NCI-H226 (cell line): ENCODE results near the gene CEP135.
"Not testable (repeated sequence)": the region's sequence is repeated elsewhere in the genome, so short reads cannot be mapped to it uniquely, and the experiment has no call there.

Source experiments
- DNase-seq: peaks from one replicate; pipeline ENCODE4 v3.0.0-alpha.2; 2015

Gene CEP135

DNA sequence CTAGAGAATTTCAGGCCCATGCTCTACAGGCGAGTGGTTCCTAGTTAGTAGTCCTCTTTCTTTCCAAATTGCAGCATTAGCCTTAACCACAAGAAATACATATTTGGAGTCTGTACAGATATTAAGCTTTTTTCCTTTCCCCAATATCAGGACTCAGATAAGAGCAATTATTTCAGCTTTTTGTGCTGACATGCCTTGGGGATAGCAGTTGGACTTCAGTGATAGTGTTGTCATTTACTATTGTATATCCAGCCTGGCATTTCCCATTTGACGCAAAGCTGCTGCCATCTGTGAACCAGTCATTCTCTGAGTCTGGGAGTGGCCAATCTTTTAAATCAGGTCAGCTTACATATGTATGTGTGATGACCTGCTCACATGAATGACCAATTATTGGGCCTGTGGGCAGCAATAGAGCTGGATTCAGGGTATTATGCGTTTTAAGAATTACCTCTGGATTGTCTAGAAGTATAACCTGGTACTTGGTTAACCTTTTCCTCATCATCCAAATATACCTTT lies 6.8 kb upstream of the CEP135 start:
- DNase-seq: no peak

- DNase-seq: no peak
Observed at GRCh38 chr4:55947254-55947882, 1.4 kb upstream of the CEP135 start.

DNA sequence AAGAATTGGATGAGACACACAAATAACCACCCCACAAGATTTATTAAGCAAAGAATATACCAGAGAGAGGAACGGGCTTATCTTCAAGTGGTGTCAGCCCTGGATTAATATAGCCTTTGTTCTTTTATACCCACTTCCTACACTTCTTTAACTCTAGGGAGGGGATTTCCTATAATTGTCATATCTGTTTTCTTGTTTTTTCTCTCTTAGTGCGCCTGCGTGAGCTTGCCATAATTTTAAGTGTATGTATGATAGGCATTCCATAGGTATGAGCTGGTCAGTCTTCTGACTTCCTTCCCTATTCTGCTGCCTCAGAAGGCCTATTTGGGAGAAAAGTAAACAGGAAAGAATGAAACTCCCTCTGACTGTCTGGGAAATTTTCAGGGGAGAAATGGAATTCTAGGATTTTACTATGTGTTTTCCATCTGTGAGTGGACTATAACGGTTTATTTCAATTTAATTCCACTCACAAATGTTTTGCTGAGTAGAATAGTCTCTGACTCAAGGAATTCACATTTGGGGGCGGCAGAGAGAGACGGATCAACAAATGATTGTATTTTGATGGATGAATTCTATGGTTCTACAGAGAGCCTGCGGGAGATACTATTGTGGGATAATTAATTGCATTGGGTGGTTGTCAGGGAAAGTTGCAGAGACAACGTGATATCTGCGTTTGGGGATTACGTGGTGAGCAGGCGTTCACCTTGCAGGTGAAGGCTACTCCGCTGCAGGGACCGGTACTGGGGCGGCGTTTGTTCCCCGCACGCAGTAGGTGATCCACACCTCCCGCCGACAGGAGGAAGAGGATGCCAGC lies 626 bp upstream of the CEP135 start:
- peak; percentile 91 for DNase-seq

DNA sequence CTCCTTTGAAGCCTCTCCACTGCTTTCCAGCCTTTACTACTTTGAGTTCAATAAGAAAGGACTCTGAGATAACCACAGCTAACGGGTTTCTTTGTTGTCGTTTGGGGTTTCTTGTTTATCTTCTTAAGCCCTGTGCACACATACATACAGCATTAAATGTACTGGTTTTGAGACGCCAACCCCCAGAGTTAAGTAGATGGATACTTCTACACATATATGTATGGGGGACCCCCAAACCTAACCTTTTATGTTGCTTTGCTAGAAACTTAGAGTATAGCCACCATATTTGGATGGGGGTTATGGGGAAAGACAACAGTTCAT lies 697 bp downstream of the CEP135 start:
- DNase-seq: no peak

DNA sequence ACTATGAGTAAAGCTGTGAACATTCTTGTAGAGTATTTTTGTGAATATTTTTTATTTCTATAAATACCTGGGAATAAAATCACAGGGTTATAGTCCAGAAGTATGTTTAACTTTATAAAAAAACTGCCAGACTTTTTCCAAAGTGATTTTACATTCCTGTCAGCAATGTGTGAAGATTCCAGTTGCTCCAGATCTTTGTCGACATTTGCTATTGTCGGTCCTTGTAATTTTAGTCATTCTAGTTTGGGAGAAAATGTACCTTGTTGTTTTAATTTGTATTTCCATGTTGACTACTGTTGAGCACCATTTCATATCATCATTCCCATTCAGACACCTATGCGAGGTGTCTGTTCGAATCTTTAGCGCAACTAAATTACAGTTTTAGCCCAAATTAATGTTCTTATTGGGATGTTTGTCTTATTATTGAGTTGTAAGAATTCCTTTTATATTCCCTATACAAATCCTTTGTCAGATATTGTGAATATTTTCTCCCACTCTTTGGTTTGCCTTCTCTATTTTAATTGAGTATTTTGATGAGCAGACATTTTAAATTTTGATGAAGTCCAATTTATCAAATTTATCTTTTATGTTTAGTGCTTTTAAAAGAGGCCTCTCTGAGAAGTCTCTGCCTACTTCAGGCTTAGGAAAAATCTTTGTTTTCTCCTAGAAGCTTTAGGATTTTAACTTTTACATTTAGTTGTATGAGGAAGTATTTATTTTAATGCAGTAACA lies 2.6 kb downstream of the CEP135 start:
- DNase-seq: no peak

- no peak for DNase-seq
Observed at GRCh38 chr4:55955710-55956109, 7.0 kb downstream of the CEP135 start.

GRCh38 chr4:55959655-55960054 lies 10.9 kb downstream of the CEP135 start:
- no peak for DNase-seq

DNA sequence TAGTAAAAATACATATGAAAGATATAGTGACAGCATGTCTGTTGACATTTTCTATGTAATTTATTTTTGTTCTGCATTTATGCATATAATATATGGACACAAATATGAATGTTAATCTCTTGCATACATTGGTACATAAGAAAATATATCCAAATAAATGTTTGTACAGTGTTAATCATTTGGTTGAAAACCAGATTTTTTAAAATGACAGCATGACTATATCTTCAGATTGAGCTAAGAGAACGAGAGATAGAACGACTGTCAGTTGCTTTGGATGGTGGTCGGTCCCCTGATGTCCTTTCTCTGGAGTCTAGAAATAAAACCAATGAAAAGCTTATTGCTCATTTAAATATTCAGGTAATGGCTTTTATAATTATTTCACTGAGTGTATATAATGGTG lies 15.3 kb downstream of the CEP135 start:
- DNase-seq: no peak

- no peak for DNase-seq
Observed at GRCh38 chr4:55965585-55965984, 16.8 kb downstream of the CEP135 start.

GRCh38 chr4:55966324-55966723 lies 17.6 kb downstream of the CEP135 start:
- not testable (repeated sequence) for DNase-seq

- no peak for DNase-seq
Observed at GRCh38 chr4:55967376-55967775, 18.6 kb downstream of the CEP135 start.

- DNase-seq: no peak
Observed at GRCh38 chr4:55973650-55974049, 24.9 kb downstream of the CEP135 start.

GRCh38 chr4:55977811-55978210 lies 29.1 kb downstream of the CEP135 start:
- DNase-seq: no peak

- DNase-seq: no peak
Observed at GRCh38 chr4:55979562-55979961, 30.8 kb downstream of the CEP135 start.

DNA sequence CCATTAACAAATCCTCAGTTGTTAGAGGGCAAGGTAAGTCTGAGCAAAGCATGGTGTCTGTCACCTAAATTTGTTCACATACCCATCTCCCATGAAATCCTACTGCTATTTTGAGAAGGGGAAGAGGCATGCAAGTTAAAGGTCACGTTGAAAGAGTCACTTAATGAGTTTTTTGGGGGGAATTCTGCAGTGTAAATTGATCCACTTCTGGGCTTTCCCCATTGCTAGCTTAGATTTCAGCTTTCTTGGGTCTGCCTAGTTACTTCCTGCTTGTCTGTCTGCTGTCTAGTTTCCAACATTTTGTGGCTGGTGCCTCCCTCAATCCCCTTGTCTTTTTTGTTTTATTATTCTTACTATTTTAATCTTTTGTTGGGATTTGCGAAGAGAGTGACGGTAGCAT lies 32.0 kb downstream of the CEP135 start:
- no peak for DNase-seq

DNA sequence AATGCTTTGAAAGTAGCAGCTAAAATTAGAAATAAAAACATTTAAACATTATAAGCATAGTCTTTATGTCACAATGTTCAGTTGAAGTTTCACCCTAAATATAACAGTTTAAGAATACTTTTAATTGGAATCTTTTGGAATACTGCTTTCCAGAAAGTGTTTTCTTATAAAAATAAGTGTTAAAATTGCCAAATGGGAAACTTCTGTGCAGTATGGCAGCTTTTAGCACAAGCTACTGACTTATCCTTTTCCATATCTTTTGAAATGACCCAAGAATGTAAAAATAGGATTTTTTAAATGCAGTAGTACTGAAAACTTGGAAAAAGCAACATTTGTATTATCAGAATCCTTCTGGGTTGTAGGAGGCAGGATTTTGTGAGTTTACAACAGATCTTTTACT lies 34.2 kb downstream of the CEP135 start:
- no peak for DNase-seq

- DNase-seq: no peak
Observed at GRCh38 chr4:55989766-55990165, 41.0 kb downstream of the CEP135 start.

GRCh38 chr4:55993994-55994663 lies 45.4 kb downstream of the CEP135 start:
- no peak for DNase-seq

DNA sequence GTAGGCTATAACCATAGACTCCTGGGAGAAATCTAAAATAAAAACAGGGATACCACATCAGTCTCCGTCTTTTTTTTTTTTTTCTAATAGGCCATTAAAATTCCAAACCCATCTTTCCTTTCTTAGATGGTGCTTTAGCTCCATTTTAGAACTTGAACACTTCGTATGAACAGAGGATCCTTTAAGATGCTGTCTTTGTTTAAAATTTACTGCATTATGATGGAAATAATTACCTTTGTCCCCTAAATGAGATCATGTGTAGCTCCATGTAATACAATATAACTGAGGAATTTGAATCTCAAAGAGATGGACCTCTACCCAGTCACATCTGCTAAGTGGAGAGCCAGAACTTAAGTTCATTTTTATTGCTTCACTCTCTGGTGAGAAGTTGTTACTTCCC lies 47.9 kb downstream of the CEP135 start:
- no peak for DNase-seq

DNA sequence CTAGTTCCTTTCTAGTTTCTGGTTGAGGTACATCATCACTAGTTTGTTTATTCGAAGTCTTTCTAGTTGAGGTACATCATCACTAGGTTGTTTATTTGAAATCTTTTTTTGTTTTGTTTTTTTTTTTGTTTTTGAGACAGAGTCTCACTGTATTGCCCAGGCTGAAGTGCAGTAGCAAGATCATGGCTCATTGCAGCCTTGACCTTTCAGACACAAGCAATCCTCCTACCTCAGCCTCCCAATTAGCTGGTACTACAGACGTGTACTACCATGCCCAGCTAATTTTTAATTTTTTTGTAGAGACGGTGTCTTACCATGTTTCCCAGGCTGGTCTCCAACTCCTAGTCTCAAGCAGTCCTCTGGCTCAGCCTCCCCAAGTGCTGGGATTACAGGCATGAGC lies 54.9 kb downstream of the CEP135 start:
- DNase-seq: no peak

DNA sequence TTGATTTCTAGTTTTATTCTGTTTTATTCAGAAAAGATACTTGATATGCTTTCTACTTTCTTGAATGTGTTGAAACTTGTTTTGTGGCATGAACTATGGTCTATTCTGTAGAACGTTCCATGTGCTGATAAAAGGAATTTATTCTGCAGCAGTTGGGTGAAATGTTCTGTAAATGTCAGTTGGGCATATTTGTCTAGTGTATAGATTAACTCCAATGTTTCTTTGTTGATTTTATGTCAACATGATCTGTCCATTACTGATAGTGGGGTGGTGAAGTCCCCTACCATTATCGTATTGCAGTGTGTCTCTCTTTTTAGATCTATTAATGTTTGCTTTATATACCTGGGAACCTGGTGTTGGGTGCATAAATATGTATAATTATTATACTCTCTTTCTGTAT lies 55.5 kb downstream of the CEP135 start:
- DNase-seq: no peak

GRCh38 chr4:56007154-56007553 lies 58.4 kb downstream of the CEP135 start:
- no peak for DNase-seq

GRCh38 chr4:56008206-56008605 lies 59.5 kb downstream of the CEP135 start:
- no peak for DNase-seq
